Hepatocyte (in vitro differentiated cells): ENCODE results near the gene ARHGAP45. TPM values are rescaled to one million over a fixed set of nuclear protein-coding genes. Genes with fewer than 3 reads are reported as not detected.

Experiments used
- DNase-seq: peaks from one replicate; pipeline ENCODE4 v3.0.0-alpha.2; 2016; ENCODE audit warnings: low spot score
- H2AFZ ChIP-seq: fragments of 200-600 bp; sonication (generic); 2 replicates; pipeline ENCODE4 v1.6.0; 2016; ENCODE audit warnings: antibody characterized with exemption, mild to moderate bottlenecking
- H3K27ac ChIP-seq: fragments of 200-600 bp; sonication (generic); 2 replicates; pipeline ENCODE4 v1.5.1; 2016; ENCODE audit warnings: mild to moderate bottlenecking
- H3K27me3 ChIP-seq: fragments of 200-600 bp; sonication (generic); 2 replicates; pipeline ENCODE4 v1.6.1; 2016
- H3K36me3 ChIP-seq: fragments of 200-600 bp; sonication (generic); replicated peaks from 2 replicates; pipeline ENCODE4 v1.5.1; 2016; ENCODE audit warnings: low read depth; ENCODE audit not compliant: insufficient read depth
- H3K4me1 ChIP-seq: fragments of 200-600 bp; sonication (generic); 2 replicates; pipeline ENCODE4 v1.5.1; 2016; ENCODE audit warnings: mild to moderate bottlenecking, moderate library complexity; ENCODE audit not compliant: insufficient read depth
- H3K4me2 ChIP-seq: fragments of 200-600 bp; sonication (generic); 2 replicates; pipeline ENCODE4 v1.6.0; 2016
- H3K4me3 ChIP-seq: fragments of 200-600 bp; sonication (generic); 2 replicates; pipeline ENCODE4 v1.5.1; 2016; ENCODE audit warnings: mild to moderate bottlenecking
- H3K79me2 ChIP-seq: fragments of 200-600 bp; sonication (generic); 2 replicates; pipeline ENCODE4 v1.6.0; 2017; ENCODE audit warnings: mild to moderate bottlenecking
- H3K9me2 ChIP-seq: fragments of 200-600 bp; sonication (generic); replicated peaks from 2 replicates; pipeline ENCODE4 v1.6.0; 2017; ENCODE audit warnings: mild to moderate bottlenecking; ENCODE audit not compliant: insufficient read depth
- H3K9me3 ChIP-seq: fragments of 200-600 bp; sonication (generic); 2 replicates; pipeline ENCODE4 v1.5.1; 2016; ENCODE audit warnings: low read depth, mild to moderate bottlenecking
- H4K20me1 ChIP-seq: fragments of 200-600 bp; sonication (generic); 2 replicates; pipeline ENCODE4 v1.6.0; 2016; ENCODE audit warnings: mild to moderate bottlenecking; ENCODE audit not compliant: insufficient read depth, poor library complexity, severe bottlenecking
- EZH2 ChIP-seq: fragments of 200-600 bp; sonication (generic); IDR thresholded peaks from 2 replicates; pipeline ENCODE4 v1.6.1; 2016; ENCODE audit warnings: antibody characterized with exemption, mild to moderate bottlenecking, borderline replicate concordance
- EZH2phosphoT487 ChIP-seq: fragments of 200-600 bp; sonication (generic); IDR thresholded peaks from one replicate; pipeline ENCODE4 v1.6.1; 2018; ENCODE audit warnings: antibody characterized with exemption, mild to moderate bottlenecking, low read depth, moderate library complexity; ENCODE audit not compliant: unreplicated experiment, severe bottlenecking
- WGBS: methylation state at CpG from one replicate; pipeline ENCODE4 v1.1.6; 2016; ENCODE audit warnings: low lambda C conversion rate; ENCODE audit errors: missing lambda C conversion rate; 5-methylcytosine and 5-hydroxymethylcytosine counted together
- polyA plus RNA-seq: library from polyadenylated mRNA; unstranded; fragments of >200 nt; fragmentation: Nextera tagmentation; extraction: Ambion mirVana; gene quantifications from 2 replicates; pipeline ENCODE4 v1.2.1, GENCODE V29; 2016
- total RNA-seq: library from RNA; depleted of rRNA; stranded (reverse); fragments of >200 nt; gene quantifications from 2 replicates; pipeline ENCODE4 v1.2.3, GENCODE V29; 2014
- TF ChIP-seq, protein P1 (sequence below): fragments of 200-600 bp; sonication (generic); IDR thresholded peaks from 2 replicates; pipeline ENCODE4 v1.5.1; 2016; ENCODE audit warnings: antibody characterized with exemption, mild to moderate bottlenecking; ENCODE audit not compliant: poor library complexity

The ARHGAP45 gene
- total and polyA plus RNA-seq, 2 experiments from 2014 or later = 12.9 to 18.3 TPM

DNA sequence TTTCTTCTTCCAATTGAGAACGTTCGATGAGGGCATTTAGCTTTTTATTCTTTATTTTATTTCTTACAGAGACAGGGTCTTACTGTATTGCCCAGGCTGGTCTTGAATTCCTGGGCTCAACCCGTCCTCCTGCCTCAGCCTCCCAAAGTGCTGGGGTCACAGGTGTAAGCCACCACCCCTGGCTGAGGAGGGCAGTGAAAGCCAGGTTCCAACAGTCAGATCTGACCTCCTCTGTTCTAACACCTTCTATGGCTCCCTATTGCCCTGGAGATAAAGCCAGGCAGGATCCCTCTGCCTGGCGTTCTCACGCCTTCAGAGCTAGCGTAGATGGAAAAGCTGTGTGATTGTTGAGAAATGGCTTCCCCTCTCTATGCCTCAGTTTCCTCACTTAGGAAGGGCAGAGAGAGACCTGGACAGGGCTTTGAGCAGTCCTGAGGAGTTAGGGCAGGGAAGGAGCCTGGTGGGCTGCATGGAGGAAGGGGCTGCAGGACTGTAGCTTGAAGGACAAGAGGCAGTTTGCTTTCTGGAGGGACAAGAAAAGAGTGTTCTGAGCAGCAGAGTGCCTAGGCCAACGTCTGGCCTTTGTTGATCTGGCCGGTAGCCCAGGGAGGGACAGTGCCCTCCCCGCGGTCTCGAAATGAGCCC, 5.5 kb downstream of the ARHGAP45 start:
- TF ChIP-seq, protein P1, sequence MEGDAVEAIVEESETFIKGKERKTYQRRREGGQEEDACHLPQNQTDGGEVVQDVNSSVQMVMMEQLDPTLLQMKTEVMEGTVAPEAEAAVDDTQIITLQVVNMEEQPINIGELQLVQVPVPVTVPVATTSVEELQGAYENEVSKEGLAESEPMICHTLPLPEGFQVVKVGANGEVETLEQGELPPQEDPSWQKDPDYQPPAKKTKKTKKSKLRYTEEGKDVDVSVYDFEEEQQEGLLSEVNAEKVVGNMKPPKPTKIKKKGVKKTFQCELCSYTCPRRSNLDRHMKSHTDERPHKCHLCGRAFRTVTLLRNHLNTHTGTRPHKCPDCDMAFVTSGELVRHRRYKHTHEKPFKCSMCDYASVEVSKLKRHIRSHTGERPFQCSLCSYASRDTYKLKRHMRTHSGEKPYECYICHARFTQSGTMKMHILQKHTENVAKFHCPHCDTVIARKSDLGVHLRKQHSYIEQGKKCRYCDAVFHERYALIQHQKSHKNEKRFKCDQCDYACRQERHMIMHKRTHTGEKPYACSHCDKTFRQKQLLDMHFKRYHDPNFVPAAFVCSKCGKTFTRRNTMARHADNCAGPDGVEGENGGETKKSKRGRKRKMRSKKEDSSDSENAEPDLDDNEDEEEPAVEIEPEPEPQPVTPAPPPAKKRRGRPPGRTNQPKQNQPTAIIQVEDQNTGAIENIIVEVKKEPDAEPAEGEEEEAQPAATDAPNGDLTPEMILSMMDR = no peak
- TF ChIP-seq EZH2 = no peak
- TF ChIP-seq EZH2phosphoT487 = no peak
- no peak overlapping the region for H2AFZ ChIP-seq
- WGBS = 94% methylated on average over 11 of the region's 11 CpGs
- H3K79me2 ChIP-seq = no peaks in the 10 kb centered on the region
- H3K4me1 ChIP-seq = no peaks in the 10 kb centered on the region
- no peaks in the 10 kb centered on the region for H3K9me3 ChIP-seq
- no peaks in the 10 kb centered on the region for H4K20me1 ChIP-seq
- H3K27ac ChIP-seq = no peak overlapping the region
- no peak overlapping the region for H3K4me2 ChIP-seq
- H3K4me3 ChIP-seq = no peak overlapping the region
- H3K36me3 ChIP-seq = no peaks in the 10 kb centered on the region
- H3K27me3 ChIP-seq = peaks cover 42% of the 10 kb centered on the region
- no peak for DNase-seq
- no peaks in the 10 kb centered on the region for H3K9me2 ChIP-seq

DNA sequence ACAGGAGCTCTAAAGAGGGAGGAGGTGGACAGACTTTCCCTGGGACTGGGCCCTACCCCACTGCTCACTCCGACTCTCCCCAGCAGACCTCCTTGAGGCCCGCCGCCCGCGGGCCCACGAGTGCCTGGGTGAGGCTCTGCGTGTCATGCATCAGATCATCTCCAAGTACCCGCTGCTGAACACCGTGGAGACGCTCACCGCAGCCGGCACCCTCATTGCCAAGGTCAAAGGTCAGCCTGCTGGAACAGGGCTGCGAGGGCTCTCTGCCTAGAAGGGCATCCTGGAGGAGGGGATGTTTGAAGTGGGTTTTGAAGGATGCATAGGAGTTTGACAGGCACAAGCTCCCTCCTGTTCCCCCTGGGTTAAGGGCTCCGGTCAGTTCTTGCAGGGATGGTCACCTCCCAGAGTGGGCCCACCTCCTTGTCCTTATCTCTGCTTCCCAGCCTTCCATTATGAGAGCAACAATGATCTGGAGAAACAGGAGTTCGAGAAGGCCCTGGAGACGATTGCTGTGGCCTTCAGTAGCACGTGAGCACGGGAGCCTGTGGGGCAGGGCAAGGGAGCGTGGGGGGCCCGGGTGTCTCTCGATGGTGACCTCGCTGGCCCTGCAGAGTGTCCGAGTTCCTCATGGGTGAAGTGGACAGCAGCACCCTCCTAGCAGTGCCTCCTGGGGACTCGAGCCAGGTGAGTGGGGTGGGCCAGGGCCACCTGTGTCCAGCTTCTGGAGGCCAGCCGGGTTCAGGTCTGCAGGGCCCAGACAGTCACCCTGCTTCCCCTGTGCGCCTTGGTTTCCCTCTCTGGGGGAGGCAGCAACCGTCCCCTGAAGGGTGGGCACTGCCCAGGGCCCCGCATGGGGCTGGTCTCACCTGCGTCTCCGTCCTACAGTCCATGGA, 6.3 kb downstream of the ARHGAP45 start:
- DNase-seq = no peak
- Histone ChIP-seq H4K20me1 (no peaks in the 10 kb centered on the region), H3K4me1 (no peaks in the 10 kb centered on the region), H3K36me3 (no peaks in the 10 kb centered on the region), H3K79me2 (no peaks in the 10 kb centered on the region), H3K27me3 (peaks cover 37% of the 10 kb centered on the region), H3K9me2 (no peaks in the 10 kb centered on the region), H3K4me2 (no peak overlapping the region), H3K9me3 (no peaks in the 10 kb centered on the region), H3K27ac (no peak overlapping the region), H2AFZ (no peak overlapping the region), H3K4me3 (no peak overlapping the region)
- TF ChIP-seq EZH2phosphoT487 = no peak
- TF ChIP-seq EZH2 = no peak
- TF ChIP-seq, protein P1 = no peak
- 88% methylated on average over 30 of the region's 30 CpGs for WGBS

DNA sequence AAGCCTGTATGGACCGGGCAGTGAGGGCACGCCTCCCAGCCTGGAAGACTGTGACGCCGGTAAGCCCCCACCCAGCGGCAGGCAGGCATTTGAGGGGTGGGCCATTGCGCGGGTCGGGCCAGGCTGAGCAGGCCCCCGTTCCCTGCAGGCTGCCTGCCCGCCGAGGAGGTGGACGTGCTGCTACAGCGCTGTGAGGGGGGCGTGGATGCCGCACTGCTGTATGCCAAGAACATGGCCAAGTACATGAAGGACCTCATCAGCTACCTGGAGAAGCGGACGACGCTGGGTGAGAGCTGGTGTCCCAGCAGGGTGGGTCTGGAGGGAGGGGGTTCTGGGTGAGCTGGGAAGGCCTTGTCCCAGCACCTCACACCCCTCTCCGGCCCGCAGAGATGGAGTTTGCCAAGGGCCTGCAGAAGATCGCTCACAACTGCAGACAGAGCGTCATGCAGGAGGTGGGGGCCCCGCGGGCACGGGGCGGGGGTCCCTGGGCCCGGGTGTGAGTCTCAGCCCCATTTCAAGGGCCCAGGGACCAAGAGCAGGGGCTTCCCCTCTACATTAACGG, 7.1 kb downstream of the ARHGAP45 start:
- no peaks in the 10 kb centered on the region for H3K4me1 ChIP-seq
- H3K36me3 ChIP-seq = no peaks in the 10 kb centered on the region
- H3K27me3 ChIP-seq = peaks cover 31% of the 10 kb centered on the region
- 91% methylated on average over 19 of the region's 28 CpGs for WGBS
- no peak overlapping the region for H3K27ac ChIP-seq
- H3K4me2 ChIP-seq = no peak overlapping the region
- H2AFZ ChIP-seq = no peak overlapping the region
- H3K79me2 ChIP-seq = no peaks in the 10 kb centered on the region
- no peaks in the 10 kb centered on the region for H3K9me2 ChIP-seq
- no peaks in the 10 kb centered on the region for H3K9me3 ChIP-seq
- H4K20me1 ChIP-seq = no peaks in the 10 kb centered on the region
- TF ChIP-seq EZH2 = no peak
- TF ChIP-seq EZH2phosphoT487 = no peak
- TF ChIP-seq, protein P1 = no peak
- no peak for DNase-seq
- no peak overlapping the region for H3K4me3 ChIP-seq
